ENCODE results near the gene SLCO2A1. TPM values are rescaled to one million over a fixed set of nuclear protein-coding genes. Genes with fewer than 3 reads are reported as not detected.

SLCO2A1 gene
- total RNA-seq, 4 donors from 2014 or later, result 7.8 to 12.0 (median 11.1) TPM

GRCh38 chr3:133926736-133927539 lies 102.8 kb downstream of the SLCO2A1 start:
- TF ChIP-seq, protein P1, sequence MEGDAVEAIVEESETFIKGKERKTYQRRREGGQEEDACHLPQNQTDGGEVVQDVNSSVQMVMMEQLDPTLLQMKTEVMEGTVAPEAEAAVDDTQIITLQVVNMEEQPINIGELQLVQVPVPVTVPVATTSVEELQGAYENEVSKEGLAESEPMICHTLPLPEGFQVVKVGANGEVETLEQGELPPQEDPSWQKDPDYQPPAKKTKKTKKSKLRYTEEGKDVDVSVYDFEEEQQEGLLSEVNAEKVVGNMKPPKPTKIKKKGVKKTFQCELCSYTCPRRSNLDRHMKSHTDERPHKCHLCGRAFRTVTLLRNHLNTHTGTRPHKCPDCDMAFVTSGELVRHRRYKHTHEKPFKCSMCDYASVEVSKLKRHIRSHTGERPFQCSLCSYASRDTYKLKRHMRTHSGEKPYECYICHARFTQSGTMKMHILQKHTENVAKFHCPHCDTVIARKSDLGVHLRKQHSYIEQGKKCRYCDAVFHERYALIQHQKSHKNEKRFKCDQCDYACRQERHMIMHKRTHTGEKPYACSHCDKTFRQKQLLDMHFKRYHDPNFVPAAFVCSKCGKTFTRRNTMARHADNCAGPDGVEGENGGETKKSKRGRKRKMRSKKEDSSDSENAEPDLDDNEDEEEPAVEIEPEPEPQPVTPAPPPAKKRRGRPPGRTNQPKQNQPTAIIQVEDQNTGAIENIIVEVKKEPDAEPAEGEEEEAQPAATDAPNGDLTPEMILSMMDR (IDR thresholded peaks at IDR 0.05), result no peak
- no peak for TF ChIP-seq POLR2AphosphoS5 (IDR thresholded peaks at IDR 0.05)
- no peak for TF ChIP-seq POLR2A (IDR thresholded peaks at IDR 0.05)
- no peak for TF ChIP-seq EP300 (IDR thresholded peaks at IDR 0.05)
- Histone ChIP-seq H3K36me3 (no peaks in the 10 kb centered on the region), H3K27me3 (no peaks in the 10 kb centered on the region), H3K9me3 (no peaks in the 10 kb centered on the region), H3K4me3 (peak overlapping the region; percentile 37 to 66), H3K4me1 (peaks cover 0 to 18% (median 4%) of the 10 kb centered on the region in 3 donors), H3K27ac (peak overlapping the region in 1 of 4 donors; percentile 30)
- peak; percentile 27 for ATAC-seq
- WGBS, 2 donors (ENCODE audit: low coverage in 1 of 2), result 37 to 93% methylated on average over 2 to 6 of the region's 34 CpGs

DNA sequence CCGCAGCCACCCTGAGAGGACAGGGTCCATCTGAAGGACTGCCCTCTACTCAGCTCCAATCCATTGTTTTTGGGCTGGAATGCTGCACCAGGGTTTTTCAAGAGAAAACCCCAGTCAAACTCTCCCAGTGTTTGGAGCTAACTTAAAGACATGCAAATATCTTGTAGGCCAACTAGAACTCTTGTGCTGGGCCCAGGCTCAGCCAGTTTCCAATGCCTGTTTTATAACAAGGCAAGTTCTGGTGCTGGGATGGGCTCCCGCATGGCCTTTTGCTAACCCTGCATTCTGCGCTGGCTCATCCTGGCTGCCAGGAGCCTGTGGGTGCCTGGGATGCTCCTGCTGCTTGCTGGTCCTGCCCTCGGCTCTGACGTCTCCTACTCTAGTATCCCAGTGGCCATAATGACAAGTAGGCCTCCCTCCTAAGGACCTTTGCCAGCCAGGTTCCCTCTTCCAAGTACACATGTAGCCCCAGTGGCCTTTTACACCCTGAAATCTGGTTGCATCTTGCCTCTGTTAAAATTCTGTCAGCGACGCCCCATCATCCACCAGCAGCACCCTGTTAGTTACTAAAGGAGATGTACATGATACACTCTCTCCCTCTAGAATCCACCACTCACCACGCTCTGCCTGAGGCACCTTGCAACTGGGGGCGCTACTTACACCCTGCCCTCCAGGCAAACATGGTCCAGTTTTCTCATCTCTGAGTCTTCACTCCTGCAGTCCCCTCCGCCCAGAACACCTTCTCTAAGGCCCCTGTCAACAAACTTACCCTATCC lies 103.6 kb downstream of the SLCO2A1 start:
- Histone ChIP-seq H3K4me1 (peaks cover 0 to 18% (median 4%) of the 10 kb centered on the region in 3 donors), H3K27ac (no peak overlapping the region), H3K9me3 (no peaks in the 10 kb centered on the region), H3K27me3 (no peaks in the 10 kb centered on the region), H3K4me3 (no peak overlapping the region), H3K36me3 (no peaks in the 10 kb centered on the region)
- WGBS, 2 donors (ENCODE audit: low coverage in 1 of 2), result 90 to 94% methylated on average over 4 of the region's 10 CpGs
- TF ChIP-seq, protein P1 (IDR thresholded peaks at IDR 0.05), result no peak
- TF ChIP-seq POLR2A (IDR thresholded peaks at IDR 0.05) (no peak), POLR2AphosphoS5 (IDR thresholded peaks at IDR 0.05) (no peak), EP300 (IDR thresholded peaks at IDR 0.05) (no peak)
- no peak for ATAC-seq

- Histone ChIP-seq H3K4me1 (peaks cover 0 to 18% (median 4%) of the 10 kb centered on the region in 3 donors), H3K36me3 (no peaks in the 10 kb centered on the region), H3K4me3 (no peak overlapping the region), H3K9me3 (no peaks in the 10 kb centered on the region), H3K27ac (no peak overlapping the region), H3K27me3 (no peaks in the 10 kb centered on the region)
- TF ChIP-seq POLR2A (IDR thresholded peaks at IDR 0.05), result no peak
- TF ChIP-seq, protein P1 (IDR thresholded peaks at IDR 0.05), result no peak
- ATAC-seq, result no peak
- WGBS, 2 donors (ENCODE audit: low coverage in 1 of 2), result 71 to 72% methylated on average over 4 of the region's 4 CpGs
Measured at GRCh38 chr3:133924041-133924440, 105.7 kb downstream of the SLCO2A1 start.

DNA sequence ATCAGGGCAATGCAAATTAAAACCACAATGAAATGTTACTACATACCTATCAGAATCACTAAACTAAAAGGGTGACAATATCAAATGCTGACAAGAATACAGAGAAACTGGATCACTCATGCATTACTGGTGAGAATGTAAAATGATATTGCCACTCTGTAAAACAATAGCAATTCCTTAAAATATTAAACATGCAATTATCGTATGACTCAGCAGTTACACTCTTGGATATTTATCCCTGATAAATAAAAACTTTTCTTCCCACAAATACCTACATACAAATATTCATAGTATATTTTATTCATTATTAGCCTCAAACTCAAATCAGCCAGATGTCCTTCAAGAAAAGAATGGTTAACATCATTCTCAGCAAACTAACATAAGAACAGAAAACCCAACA lies 108.1 kb downstream of the SLCO2A1 start:
- Histone ChIP-seq H3K27me3 (no peaks in the 10 kb centered on the region), H3K36me3 (no peaks in the 10 kb centered on the region), H3K4me1 (no peaks in the 10 kb centered on the region), H3K9me3 (no peaks in the 10 kb centered on the region), H3K4me3 (no peak overlapping the region), H3K27ac (no peak overlapping the region)
- ATAC-seq, result no peak
- whole genome bisulfite sequencing, 2 donors (ENCODE audit: low coverage in 1 of 2), result 80 to 100% methylated on average over 1 of the region's 1 CpG
- TF ChIP-seq, protein P1 (IDR thresholded peaks at IDR 0.05), result no peak
- no peak for TF ChIP-seq POLR2A (IDR thresholded peaks at IDR 0.05)
- no peak for TF ChIP-seq EP300 (IDR thresholded peaks at IDR 0.05)
- TF ChIP-seq POLR2AphosphoS5 (IDR thresholded peaks at IDR 0.05), result no peak

Data from gastroesophageal sphincter (tissue), 4 donors.